ENCODE results near the gene GPR156.

GPR156 gene

GRCh38 chr3:120196333-120196732 is 88.7 kb downstream of the GPR156 start:
- DNase-seq (ENCODE audit: low read depth): no peak

GRCh38 chr3:120193554-120193953 is 91.5 kb downstream of the GPR156 start:
- no peak for DNase-seq (ENCODE audit: low read depth)

GRCh38 chr3:120192579-120192978 is 92.4 kb downstream of the GPR156 start:
- peak; percentile 29 for DNase-seq (ENCODE audit: low read depth)

DNA sequence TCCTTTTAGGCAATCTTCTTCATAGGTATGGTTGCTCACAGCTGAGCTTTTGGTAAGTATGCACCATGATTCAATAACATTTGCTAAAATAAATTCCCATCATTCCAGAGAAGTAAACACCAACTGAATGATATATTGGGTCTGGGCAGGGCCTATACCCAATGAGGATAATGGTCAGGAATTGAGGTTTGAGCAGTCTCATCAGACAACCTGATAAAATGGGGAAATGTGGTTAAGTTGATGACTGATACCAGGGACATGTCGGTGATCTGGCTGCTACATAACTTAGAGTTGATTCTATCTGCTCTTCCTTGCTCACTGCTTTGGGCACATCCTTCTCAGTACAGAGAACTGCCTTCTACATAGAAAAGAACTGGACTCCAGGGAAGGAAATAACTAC is 92.9 kb downstream of the GPR156 start:
- peak; percentile 70 for DNase-seq (ENCODE audit: low read depth)

DNA sequence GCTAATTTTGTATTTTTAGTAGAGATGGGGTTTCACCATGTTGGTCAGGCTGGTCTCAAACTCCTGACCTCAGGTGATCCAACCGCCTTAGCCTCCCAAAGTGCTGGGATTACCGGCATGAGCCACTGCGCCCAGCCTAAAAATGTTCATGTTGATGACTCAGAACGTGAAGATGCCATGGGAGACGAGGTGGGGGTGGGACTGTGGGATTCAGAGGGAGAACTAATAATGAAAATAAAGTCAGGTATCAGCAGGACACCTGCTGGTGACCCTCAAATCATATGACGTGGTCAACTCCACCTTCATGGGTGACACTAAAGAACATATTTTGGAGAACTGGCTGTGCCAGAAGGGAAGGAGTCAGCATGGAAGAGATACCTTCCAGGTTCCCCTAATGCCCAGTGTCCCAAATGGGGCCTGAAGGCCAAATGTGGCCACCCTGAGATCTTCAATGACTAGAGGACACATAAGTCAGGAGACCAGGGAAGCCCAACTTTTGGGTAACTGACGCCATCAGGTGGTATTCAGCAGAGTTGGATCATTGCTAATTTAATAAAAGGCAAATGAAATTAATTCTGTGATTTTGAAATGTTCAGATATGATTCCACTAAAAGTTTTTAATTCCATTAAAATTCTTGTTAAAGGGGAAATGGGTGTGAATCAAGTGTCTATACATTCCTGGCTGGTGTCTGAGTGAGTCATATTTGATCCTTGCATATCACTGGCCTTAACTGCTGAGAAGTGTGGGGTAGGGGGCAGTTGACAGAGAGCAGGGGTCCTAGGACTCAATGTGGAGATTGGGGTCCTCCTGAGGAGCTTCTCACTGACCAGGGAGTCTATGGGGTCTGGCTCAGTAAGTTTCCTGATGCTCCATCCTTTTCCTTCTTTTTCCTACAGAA is 102.2 kb downstream of the GPR156 start:
- peak; percentile 72 for DNase-seq (ENCODE audit: low read depth)

GRCh38 chr3:120181632-120182031 is 103.4 kb downstream of the GPR156 start:
- DNase-seq (ENCODE audit: low read depth): no peak

DNA sequence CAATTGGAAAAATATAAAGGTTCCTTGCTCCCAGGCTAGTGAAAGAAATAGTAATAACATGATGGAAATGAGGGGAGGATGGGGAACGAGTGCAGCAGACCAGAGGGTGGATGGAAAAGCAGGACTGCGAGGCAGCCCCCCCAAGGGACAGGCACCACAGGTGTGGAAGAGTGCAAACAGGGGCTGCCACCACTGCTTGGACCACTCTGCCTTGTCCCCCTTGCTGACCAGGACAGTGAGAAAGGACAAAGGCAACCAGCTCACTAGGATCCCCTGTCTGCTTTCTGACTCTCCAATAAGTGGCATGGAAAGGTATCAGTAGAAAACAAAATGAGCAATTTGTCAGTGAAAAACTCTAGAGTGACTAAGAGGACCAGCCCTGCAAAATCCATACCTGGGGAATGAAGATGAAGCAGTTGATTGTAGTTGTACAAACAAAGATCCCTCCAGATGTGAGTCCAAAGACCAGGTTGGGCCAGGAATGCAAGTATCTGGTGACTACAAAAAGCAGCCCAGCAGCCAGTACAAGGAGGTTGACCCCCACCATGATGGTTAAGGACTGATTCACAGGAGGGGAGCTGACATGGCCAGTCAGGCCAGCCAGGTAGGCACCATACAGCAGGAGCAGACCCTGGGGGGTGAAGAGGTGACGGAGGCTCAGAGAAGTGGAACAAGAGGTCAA is 104.2 kb downstream of the GPR156 start:
- DNase-seq (ENCODE audit: low read depth): no peak

DNA sequence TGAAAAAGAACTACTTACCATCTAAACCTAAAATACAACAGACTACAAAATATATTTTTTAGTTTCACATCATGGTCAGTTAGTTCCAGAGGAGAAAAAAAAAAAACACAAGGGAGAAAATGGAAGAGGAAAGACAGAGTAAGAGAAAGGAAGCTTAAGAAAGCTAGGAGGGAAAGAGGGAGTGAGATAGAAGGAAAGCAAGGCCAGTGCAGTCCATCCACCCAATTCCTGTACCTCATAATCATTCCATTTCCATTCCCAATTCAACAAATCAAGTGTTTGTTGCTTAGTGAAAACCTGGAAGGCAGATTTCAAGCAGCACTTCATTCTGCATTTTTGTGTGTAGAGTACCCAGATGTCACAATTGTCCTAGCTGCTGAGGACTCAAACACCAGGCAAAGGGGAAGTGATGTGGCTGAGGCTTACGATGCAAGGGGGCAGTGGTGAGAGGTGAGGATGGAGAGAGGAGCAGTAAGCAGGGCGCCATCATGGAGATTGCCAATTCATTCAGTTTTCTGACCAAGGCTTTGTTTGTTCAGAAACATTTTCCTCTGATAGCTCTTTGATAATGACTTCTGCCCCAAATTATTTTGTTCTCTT is 107.2 kb downstream of the GPR156 start:
- peak; percentile 58 for DNase-seq (ENCODE audit: low read depth)

- DNase-seq (ENCODE audit: low read depth): peak; percentile 96
Measured at GRCh38 chr3:120177151-120177550, 107.9 kb downstream of the GPR156 start.

- DNase-seq (ENCODE audit: low read depth): peak; percentile 41
Measured at GRCh38 chr3:120174811-120175539, 110.0 kb downstream of the GPR156 start.

- DNase-seq (ENCODE audit: low read depth): peak; percentile 52
Measured at GRCh38 chr3:120173056-120173675, 111.9 kb downstream of the GPR156 start.

DNA sequence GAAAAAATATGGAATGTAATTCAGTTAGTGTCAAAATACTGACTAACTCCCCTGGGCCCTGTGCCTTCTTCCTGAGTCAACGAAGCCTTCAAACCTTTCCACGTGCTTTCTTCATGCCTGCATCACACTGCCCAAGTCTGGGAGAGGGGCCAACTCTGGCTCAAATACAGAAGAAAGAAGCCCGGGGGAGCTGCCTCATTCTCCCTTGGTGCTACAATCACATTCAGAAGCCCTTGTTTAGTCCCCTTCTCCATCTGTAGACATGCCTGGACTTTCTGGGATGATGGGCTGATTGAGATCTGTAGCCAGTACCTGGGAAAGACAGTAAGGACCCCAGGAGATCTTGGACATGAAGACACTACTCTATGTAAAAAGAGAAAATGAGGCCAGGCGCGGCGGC is 113.0 kb downstream of the GPR156 start:
- peak; percentile 87 for DNase-seq (ENCODE audit: low read depth)

DNA sequence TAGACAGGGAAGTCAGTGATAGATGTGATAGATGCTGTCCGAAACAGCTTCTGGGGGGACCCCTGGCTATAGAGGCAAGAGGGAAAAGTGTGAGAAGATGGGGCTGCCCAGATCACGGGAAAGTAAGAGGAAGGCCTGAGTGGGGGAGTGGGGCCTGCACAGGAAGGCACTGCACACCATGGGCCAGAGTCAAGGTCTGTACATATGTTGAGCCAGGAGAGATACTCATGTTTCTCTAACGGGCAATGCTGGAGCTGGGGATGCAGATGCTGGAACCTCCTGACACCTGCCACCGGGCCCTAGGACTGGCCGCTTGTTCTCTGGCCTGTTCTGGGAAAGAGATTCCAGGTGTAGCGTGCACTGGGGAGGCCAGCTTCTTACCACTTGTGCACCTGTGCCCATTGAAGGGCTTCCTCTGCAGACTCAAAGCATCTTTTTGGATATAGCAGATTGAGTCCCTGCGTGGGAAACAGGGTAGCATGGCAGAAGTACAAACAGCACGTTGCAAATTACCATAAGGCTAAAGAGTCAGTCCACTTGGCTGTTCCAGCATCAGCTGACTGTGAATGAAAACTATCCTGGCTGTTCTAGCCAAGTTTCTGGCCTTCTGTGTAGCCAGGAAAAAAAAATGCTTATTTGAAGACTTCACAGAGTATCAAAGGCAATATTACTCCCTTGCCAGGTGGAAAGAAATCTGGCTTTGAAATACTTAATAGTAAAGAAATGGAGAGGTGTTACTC is 113.7 kb downstream of the GPR156 start:
- DNase-seq (ENCODE audit: low read depth): no peak

DNA sequence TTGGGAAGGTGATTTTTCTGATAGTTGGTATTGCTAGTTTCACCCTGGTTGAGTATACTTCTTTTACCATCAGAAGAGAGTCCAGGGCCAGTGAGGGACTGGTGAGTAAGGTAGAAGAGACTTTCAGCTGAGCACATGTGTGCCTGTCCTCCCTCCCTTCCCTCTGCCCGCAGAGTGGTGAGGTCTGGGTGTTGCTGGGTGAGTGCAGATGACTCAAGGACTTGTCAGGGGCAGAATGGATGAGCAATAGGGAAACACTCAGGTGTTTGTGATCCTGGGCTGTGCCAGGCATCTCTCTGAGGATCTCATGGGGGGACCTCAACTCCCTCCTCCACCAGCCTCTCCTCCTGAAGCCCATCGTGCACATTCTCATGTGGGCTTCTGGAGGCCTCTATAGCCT is 114.8 kb downstream of the GPR156 start:
- DNase-seq (ENCODE audit: low read depth): peak; percentile 86

DNA sequence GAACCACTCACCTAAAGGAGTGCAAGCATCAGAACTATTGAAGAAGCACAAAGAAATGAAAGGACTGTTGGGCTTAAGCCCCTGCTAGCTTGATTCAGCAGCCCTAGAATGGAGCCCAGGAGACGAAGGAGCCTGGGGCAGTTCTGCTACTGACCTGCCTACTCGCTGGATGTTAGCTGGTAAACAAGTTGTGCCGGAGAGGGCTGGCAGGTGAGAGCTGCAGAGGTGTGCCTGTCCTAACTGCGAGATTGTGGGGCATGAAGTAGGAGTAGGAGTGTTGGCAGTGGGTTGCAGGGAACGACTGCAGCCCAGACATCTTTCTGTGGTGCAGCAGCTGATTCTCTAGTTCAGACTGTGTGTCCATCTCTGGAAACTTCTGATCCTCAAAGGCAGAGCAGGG is 115.6 kb downstream of the GPR156 start:
- no peak for DNase-seq (ENCODE audit: low read depth)

- DNase-seq (ENCODE audit: low read depth): no peak
Measured at GRCh38 chr3:120168611-120169010, 116.4 kb downstream of the GPR156 start.

DNA sequence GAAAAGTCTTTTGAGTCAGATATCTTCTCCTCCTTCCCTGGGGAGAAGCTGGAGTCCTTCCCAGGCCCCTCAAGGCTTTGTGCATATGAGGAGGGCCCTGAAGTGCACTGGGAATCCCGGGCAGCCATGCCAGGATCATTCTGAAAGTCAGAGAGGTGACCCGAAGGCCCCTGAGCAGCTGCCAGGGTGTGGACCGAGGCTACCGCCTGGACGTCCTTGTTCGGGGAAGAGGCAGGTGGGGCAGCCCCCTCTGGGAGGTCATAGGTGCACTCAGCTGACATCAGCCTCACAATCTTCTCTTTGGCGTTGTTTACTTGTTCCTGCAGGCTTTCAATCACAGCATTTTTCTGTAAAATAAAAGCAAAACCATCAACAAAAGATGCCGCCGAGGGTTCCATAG is 117.0 kb downstream of the GPR156 start:
- DNase-seq (ENCODE audit: low read depth): no peak

GRCh38 chr3:120167488-120167887 is 117.5 kb downstream of the GPR156 start:
- DNase-seq (ENCODE audit: low read depth): no peak

DNA sequence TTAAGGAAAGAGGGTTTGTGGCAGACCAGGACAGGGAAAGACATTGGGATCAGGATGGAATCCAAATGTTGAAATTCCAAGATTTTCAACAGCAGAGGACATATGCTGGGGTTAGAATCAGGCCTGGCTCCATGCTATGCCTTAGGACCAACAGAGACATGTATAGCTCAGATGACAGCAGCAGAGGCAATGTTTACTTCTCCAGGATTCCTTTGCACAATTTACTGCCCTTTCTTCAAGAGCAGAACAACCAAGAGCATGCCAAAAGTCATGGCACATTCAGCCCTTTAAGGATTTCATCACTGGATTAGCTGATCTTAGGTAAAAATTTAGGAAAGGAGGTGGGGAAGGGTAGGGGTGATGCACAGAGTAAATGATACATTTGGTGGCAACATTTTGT is 121.2 kb downstream of the GPR156 start:
- peak; percentile 41 for DNase-seq (ENCODE audit: low read depth)

DNA sequence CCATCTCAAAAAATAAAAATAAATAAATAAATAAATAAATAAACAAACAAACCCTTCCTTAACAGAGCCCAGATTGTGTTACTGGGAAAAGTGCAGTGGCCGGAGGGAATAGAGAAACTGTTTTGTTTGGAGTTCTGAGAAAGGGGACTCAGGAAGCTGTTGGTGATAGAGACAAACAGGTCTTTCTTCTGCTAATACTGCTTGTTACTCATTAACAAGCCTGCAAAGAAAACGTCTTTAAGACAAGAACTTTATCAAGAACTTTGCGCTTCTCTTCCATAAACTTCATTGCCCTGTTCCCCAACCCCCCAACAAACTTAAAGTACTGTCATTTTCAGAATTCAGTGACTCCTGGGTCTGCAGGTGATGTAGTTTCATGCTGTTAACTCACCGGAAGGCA is 122.0 kb downstream of the GPR156 start:
- no peak for DNase-seq (ENCODE audit: low read depth)

GRCh38 chr3:120162400-120162799 is 122.6 kb downstream of the GPR156 start:
- peak; percentile 90 for DNase-seq (ENCODE audit: low read depth)

All from EH (cell line).